GM12864 (cell line): ENCODE measurements around the gene PCK2.

Experiments used
- DNase-seq: peaks from one replicate; pipeline ENCODE4 v3.0.0-alpha.2; 2011; ENCODE audit warnings: low read depth
- H3K4me3 ChIP-seq: 2 replicates; pipeline ENCODE4 v1.5.1; 2011; ENCODE audit warnings: mild to moderate bottlenecking, low read depth, low read length, control low read depth
- CTCF ChIP-seq: IDR thresholded peaks from 2 replicates; pipeline ENCODE4 v1.5.1; 2011; ENCODE audit warnings: low read depth, mild to moderate bottlenecking, moderate library complexity, low read length, control low read depth, inconsistent platforms; ENCODE audit errors: missing control alignments

PCK2 gene

DNA sequence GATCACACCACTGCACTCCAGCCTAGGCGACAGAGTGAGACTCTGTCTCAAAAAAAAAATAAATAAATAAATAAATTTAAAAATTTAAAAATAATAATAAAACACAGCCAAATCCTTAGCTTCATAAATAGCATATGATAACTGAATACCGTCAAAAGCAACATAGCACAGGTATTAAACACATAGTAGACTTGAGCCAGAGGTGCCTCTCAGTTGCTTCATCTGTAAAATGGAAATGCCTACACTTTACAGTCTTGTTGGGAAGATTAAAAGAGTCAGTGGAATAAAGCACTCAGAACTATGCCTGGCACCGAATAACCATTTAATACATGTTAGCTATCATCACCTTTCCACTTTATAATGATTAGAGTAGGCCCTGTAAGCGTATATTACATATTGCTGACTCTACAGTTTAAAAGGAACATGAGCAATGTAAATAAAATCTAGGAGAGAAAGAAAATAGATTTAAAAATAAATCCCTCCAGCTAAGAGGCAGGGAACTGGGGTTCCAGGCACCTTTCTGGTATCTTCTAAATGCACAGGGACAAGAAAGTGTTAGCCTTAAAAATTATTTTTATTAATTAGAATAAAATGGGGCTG is 12.7 kb downstream of the PCK2 start:
- no peak for DNase-seq
- no peak overlapping the region for H3K4me3 ChIP-seq
- TF ChIP-seq CTCF: no peak

DNA sequence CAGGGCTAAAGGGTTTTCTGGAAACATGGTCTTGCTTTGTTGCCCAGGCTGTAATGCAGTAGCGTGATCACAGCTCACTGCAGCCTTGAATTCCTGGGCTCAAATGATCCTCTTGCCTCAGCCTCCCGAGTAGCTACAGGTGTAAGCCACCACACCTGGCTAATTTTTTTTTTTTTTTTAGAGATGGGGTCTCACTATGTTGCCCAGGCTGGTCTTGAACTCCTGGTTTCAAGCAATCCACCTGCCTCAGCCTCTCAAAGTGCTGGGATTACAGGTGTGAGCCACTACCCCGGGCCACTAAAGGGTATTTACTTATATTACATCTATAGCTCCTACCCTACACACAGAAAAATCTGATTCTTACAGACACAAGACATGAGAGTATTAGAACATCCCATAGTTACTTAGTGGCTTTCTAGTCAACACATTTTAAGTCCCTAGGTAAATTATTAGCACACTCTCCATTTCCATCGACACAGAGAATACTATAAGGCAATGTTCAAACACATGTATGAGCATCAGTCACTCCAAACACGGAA is 14.3 kb downstream of the PCK2 start:
- no peak overlapping the region for H3K4me3 ChIP-seq
- TF ChIP-seq CTCF: no peak
- no peak for DNase-seq

GRCh38 chr14:24110060-24110459 is 15.9 kb downstream of the PCK2 start:
- no peak overlapping the region for H3K4me3 ChIP-seq
- DNase-seq: no peak
- no peak for TF ChIP-seq CTCF

GRCh38 chr14:24110523-24110922 is 16.4 kb downstream of the PCK2 start:
- no peak for DNase-seq
- H3K4me3 ChIP-seq: no peak overlapping the region
- no peak for TF ChIP-seq CTCF

DNA sequence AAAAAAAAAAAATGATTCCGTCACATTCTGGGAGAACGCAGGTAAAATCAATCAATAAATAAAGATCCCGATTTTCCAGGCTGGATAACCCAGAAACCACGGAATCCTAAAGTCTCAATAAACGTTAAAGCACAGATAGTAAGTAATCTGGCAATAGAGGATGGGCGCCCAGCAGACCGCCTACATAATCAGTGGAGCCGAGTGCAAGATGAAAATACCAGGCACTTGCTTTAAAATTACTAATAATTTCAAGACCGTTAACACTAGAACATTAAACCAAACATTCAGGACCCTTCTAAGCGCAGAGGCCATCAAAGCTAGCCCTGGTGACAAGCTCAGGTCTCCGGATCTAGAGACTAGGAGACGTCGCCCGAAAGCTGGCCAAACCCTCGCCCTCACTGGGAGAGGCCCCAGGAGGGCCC is 19.3 kb downstream of the PCK2 start:
- peak overlapping the region; percentile 75 for H3K4me3 ChIP-seq
- TF ChIP-seq CTCF: no peak
- DNase-seq: no peak

- TF ChIP-seq CTCF: no peak
- peak; percentile 82 for DNase-seq
Measured at GRCh38 chr14:24113801-24114531, 19.9 kb downstream of the PCK2 start.

More at GRCh38 chr14:24113801-24114531, 19.9 kb downstream of the PCK2 start:
- peak overlapping the region; percentile 75 for H3K4me3 ChIP-seq
